NCI-H526 treated with DMSO at 0.1 percent for 48 hours (cell line): ENCODE results near the gene CD34.

ENCODE experiments used
- DNase-seq: peaks from one replicate; lab custom pipeline; 2025; lab: John Stamatoyannopoulos, UW

CD34 gene

DNA sequence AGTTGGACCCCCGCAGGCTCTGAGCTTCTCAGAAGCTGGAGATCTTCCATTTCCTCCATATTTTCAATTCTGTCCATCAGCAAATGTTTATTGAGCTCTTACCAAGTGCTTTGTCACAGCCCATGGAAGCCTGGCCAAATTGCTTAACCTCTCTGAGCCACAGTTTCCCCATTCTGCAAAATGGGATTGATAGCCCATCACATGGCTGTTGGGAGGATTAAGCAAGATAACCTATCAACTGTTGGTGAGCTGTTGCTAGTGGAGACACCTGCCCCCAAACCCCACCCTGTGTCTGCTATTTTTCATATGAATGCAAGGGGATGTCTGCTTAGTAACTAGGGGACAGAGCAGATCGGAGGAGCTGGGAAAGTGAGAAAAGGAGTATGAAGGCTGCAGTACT is 38.3 kb downstream of the CD34 start:
- peak; percentile 67 for DNase-seq

DNA sequence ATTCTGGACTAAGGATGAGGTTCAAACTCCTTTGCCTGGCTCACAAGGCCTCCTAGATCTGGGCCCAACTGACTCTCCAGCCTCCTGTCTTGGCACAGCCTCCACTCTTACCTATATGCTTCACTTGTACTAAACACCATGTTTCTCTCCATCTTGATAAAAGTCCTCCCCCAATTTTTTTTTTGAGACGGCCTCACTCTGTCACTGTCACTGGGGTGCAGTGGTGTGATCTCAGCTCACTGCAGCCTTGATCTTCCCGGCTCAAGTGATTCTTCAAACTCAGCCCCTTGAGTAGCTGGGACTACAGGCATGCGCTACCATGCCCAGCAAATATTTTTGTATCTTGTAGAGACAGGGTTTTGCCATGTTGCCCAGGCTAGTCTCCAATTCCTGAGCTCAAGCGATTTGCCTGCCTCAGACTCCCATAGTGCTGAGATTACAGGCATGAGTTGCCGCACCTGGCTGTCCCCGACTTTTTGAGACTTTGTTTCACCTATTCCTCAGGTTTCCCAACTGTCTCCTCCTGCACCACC is 39.7 kb downstream of the CD34 start:
- no peak for DNase-seq

DNA sequence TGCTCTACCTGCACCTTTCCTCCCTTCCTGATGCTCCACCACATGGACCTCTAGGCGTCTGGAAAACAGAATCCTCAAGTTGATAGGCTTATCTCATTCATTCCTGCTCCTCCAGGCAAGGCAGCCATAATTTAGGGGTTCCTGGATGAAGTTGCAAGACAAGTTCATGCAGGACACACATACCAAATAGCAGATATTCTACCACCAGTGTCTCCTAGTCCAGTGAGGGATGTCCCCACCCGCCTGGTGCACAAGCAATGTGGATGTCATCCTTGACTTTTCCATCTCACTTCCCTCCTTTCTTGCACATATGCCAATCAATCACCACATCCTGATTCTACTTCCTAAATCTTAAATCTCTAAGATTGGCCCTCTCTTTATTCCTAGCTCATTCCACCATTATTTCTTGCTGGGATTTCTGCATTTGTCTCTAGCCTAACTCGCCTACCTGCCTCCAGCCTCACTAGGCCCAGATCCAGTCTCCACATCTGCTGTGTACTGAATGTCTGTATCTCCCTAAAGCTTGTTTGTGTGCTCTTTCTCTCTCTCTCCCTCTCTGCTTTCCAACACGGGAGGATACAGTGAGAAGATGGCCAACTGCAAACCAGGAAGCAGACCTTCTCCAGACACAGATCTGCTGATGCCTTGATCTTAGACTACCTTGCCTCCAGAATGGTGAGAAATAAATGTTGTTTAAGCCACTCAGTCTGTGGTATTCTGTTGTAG is 40.5 kb downstream of the CD34 start:
- no peak for DNase-seq

DNA sequence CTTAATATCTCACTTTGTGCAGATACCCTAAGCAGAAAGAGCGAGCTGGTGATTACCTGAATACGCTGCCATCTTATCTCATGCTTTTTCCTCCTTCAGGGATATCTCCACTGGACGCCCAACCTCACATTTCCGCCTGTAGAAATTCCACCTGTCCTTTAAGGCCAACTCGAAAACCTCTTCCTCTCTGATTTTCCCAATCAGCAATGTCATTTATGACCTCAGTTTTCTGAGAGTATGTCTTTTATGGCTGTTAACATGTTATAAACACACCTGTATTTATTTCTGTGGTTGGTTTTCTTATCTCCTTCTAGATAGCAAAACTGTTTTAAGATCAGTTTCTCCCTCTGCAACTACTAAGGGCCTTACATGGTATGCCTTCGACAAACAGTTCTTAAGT is 41.1 kb downstream of the CD34 start:
- DNase-seq = no peak

DNA sequence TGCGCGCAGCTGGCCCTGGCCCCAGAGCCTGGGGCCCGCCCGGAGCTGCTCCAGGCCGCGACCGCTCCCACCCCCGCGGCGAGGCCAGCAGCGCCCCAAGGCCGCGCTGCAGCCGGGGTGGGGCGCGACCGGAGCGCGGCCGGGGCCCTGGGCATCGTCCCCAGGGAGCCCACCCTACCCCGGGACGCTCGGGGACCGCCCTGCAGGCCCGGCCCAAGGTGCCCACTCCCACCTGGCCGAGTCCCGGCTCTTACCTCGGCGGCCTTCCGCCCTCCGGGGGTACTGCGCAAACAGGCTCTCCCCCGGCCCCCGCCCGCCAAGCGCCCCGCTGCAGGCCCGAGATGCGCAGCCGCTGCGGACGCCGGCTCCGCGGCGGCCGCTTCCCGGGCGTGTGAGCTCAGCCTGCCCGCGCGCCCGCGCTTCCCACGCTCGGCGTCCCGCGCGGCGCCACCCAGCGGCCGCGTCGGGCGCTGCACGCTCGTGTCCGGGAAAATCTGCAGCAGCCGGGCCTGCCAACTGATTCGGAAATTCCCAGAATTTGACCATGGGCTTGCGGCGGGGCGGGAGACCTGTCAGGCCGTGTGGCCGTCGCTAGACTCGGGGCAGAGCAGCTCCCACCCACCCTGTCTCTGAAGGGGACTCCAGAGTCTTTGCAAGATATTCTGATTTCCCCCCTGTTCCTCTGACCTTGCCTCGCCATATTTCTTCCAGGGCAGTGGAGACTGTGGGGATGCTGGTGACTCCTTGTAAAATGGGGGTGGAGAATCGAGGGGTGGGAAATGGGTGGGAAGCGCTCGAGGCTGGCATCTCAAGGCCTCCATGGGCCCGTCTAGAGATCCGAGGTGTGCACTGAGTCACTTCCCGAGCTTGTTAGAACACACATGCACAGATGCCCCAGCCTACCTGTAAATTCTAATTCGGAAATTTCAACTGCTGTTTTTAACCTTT is 41.9 kb downstream of the CD34 start:
- peak; percentile 27 for DNase-seq

DNA sequence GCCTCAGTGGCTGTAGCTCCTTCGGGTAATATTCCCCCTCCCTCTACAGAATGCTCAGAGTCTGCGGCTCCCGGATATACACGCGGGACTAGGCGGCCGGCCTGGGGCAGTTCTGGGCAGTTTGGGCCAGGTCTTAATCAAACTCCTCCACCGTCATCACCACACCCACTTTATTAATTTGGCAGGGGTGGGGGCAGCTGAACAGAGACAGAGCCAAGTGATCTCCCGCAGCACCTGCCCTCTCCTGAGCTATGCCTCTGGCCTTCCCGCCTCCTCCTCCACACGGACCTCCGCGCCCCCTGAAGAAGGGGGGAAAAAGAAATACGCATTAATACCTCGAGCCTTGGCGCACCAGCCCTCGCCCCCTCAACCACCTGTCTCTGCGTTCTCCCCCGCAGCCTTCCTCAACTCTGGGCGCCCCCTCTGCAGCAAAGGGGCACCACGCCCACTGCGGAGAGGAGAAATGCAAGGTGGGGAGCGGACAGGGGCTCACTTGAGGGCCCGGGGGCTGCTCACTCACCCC is 42.6 kb downstream of the CD34 start:
- peak; percentile 10 for DNase-seq

DNA sequence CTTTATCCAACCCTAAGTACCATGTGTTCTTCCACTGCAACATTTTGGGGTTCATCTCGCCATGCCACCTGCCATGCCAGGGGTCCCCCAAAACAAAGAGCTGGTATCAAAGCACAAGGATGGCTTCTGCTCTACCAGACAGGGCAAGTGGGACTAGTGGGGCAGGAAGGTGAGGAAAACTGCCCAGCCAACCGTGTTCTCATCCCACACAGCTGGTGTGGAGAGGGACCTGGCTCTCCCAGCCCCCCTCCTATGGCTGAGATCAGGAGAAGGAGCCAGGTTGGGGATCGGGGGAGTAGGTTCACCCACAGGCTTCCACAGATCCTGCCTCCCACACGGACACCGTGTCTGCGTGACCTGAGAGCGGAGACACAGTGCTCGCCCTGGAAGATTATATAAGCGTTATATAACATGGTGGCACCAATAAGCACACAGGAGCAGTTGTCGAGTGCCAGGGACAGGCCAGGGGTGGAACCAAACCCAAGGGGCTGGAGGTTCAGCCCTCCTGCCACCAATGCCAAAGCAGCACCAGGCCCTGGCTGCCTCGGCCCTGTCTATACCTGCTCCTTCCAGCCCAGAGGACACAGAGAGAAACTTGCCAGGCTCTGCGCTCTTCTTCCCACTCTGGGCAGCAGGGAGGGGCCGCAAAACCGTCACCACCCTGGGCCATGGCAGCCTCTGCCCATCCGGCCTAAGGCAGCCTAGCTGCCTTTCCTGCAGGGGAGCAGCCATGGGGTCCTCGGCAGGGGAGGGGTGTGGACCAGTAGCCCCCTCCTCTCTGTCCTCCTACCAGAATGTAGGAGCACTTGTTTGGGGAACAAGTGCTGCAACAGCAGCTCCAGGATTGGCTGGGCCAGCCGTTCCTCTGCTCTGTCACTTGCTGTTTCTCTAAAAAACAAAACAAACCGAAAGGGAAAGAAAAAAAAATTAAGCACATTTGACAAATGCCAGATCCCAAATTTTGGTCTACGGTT is 43.5 kb downstream of the CD34 start:
- DNase-seq = no peak

DNA sequence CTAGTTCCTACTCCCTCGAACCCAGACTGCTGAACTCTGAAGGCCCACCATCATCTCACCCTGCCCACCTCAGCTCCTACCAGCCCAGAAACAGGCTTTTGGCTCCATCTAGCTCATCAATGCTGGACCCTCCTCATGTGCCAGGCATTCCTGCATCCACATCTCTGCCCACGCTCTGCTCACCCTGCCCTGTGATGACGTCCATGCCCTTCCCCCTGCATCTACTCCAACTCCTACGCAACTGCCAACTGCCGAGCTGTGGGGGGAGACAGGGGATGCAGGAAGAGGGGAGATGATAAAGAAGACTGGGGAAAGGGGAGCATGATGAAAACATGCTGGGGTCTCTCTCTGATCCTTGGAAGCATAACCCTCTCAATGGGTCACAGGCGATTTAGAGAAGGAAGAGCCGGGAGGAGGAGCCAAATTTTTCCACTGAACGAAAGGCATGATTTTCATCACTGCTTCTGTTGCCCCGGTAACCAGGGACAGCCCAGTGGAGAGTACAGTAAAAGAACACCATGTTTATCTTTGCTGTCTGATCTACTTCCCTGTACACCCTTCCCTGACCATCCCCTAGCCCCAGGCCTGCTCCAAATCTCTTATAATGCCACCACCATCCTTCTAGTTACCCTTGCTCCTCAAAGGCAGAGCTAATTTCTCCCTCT is 44.3 kb downstream of the CD34 start:
- no peak for DNase-seq

DNA sequence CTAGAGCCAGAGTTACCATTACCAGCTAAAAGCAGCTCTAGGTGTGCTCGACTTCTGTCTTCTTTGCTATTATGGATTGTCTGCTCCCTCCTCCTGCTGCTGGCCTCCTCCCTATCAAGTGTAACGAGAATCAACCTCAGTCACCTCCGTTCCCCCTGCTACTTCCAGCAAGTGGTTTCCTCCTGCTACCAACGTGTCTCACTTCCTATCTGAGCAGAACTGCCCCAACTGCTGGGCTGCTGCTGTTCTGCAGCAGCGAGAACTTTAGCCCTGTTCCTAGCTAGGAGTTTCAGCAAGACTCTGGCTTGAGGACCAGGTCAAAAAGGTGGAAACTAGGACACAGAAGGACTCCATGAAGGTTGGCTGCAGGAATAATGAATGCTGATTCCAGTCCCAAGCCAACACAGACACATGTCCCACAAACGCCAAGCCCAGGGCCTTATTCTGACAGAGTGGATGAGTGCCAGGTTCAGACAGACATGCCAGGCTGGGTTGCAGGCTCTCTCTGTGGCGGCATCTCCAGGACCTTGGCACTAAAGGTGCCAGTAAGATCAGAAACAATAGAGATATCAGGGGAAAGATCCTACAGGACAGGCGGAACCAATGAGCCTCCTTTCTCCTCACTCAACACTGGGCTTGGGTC is 46.9 kb downstream of the CD34 start:
- no peak for DNase-seq

DNA sequence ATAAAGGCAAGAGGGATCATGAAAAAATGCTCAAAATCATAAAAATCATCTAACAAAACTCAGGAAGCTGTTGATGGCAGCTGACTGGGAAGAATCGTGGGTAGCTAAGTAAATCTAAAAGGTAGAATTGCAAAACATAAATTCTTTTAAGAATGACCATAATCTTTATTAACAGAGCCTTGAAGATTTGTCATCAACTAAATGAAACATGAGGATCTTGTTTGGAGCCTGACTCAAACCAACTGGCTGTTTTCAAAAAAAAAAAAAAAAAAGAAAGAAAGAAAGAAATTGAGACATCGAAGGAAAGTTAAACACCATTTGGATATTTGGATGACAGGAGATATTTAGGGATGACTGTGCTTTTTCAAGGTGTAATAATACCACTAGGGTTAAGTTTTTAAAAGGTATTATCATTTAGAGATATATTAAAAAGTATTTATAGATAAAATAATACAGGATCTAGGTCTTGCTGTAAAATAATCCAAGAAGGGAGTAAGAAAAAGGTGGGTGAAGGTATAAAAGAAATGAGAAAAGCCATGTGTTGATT is 48.6 kb downstream of the CD34 start:
- no peak for DNase-seq

DNA sequence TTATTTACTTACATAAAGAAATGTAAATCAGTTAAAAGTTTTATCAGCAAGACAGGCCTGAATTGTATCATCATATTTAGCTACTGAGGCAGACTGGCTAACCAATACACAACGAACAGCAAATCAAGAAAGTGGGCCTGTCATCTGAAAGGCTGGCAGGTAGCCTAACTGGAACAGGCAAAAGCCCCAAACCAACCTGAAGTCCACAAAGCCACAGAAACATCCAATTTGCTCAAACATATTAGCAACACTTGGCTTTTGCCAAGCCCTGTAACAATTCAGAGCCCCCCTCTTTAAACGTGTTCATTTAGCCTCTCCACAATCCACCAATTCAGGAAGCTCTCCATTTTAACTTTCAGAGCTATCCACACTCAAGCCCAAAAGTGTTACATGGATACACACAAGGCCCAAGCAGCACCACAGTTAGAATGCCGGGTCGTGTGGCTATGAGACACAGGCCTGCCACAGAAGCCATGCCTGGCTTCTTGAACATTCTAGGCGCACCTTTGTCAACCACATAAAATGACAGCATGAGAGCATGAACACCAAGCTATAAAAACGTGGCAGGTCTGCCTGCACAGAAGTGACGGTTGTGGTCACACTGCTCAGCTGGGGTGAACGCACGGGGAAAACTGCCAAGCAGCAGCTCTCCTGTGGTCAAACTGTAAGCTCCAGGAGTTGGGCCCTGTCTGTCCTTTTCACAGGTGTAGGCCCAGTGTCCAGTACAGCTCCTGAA is 49.3 kb downstream of the CD34 start:
- no peak for DNase-seq

DNA sequence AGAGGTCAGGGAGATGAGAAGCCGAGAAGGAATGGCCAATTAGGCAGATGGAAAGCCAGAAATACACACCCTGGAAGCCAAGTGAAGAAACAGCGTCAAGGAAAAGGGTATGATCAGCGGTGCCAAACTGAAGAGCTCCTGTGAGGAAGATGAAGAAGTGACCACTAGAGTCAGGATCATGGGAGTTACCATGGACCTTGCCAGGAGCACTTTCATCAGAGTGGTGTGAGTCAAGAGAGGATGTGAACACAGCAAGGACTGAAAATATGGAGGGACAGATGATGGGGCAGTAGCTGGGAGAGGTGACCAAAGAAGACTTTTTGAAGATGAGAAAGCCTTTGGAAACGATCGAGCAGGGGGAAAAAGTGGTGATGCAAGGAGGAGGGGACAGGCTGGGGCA is 50.4 kb downstream of the CD34 start:
- DNase-seq = no peak

DNA sequence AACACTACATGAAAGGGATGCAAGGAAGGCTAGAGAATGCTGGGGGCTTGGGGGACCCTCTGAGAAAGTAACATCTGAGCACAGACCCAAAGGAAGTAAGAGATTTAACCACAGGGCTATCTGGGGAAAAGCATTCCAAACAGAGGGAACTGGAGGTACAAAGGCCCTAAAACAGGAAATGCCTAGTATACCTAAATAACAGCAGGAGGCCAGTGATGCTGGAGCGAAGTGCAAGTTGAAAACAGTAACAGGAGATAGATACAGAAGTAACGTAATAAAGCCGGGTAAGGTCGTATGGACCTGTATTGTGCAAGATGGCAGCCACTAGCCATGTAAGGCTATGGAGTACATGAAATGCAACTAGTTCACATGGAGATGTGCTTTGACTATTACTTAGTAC is 52.1 kb downstream of the CD34 start:
- DNase-seq = no peak

DNA sequence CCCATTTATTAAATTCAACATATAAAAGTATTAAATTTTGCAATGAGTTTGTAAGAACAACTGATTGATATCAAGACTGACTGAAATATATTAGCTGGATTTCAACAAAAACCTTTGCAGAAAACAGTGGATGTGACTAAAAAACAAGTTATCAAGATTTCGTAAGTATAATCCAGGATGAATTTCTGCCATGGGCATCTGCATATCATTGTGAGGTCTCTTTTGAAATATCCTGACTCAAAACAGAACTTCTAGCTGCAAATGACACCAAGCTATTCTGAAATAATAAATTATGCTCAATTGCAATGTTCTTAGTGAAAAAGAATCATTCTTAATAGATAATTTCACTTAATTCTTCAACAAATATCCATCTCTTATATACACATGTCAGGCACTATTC is 52.6 kb downstream of the CD34 start:
- no peak for DNase-seq

DNA sequence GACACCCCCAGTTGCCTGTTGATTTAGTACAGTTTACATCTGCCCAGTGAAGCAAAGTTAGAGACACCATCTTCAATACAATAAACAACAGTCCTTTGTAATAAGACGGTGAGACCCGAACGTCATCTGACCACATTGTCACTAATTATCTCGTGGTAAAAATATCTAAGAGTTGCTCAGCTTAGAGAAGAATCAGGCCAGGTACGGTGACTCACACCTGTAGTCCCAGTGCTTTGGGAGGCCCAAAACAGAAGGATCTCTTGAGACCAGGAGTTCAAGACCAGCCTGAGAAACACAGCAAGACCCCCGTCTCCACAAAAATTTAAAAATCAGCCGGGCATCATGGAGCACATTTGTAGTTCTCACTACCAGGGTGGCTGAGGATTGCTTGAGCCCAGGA is 53.5 kb downstream of the CD34 start:
- no peak for DNase-seq

DNA sequence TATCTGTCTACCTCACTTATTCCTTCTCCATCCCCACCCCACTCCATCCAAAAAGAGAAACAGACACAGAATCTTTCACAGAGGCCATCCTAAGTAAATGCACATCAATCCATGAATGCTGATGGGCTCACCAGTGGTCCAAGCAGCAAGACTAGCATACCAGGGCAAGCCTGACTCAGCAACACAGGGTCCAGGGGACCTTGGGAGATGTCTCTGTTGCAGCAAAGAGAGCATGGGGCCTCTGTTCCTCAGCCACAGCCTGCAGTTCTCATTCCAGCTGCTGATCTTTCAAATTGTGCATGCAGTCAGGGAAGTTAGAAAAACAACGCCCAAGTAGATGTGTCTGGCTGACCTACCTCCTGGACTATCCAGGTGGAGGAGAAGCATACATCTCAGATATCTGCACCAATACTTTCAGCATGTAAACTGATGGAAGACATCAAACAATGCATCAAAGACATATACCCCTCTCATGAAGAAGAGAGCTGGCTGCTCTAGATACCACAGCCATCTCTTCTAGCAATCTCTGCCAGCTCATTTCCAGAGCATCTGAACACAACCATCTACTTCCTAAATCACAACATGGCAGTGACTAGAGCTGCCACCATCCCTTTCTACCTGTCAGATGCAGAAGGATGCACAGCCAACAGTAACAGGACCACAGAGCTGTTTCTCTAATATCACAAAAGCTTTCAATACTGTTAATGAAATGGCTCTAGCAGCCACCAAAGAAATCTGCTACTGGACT is 54.5 kb downstream of the CD34 start:
- DNase-seq = no peak

DNA sequence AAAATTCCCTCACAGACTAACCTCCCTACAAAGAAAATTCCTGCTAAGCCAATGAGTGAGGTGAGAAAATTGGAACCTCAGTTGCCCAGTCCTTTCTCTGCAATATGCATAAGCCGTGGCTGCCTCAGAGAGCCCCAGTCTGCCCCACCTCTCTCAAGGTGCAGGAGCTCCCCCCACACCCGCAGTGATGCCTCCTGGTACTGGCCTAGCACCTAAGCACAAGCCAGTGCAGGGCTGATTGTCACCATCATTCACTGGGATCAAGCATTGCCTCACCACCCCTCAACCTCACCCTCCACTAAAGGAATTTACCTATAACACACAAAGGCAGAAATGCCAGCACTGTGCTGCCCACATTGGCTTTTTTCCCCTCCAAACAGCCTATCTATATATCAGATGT is 56.9 kb downstream of the CD34 start:
- DNase-seq = no peak

DNA sequence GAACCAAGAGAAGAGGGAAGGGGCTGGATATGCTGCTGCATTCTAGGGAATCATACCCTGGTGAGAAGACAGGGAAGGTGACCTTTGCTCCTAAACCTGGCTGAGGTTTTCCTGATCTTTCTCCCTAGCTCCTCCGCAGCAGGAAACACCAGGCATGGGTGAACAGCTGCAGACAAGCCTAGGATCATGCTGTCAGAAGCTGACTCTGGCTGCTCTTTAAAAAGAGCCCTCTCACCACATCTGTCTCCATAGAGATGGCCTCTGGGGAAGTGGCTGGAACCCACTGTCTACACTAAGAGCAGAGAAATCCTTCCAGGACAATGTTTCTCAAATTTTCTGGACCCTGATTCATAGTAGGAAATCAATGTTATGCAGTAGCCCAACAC is 57.6 kb downstream of the CD34 start:
- no peak for DNase-seq
